ENCODE results near the gene RNF123. TPM values are rescaled to one million over a fixed set of nuclear protein-coding genes. Genes with fewer than 3 reads are reported as not detected.

Gene RNF123
- total and polyA plus RNA-seq, 2 experiments from 2014 or later = 21.6 to 22.8 TPM

DNA sequence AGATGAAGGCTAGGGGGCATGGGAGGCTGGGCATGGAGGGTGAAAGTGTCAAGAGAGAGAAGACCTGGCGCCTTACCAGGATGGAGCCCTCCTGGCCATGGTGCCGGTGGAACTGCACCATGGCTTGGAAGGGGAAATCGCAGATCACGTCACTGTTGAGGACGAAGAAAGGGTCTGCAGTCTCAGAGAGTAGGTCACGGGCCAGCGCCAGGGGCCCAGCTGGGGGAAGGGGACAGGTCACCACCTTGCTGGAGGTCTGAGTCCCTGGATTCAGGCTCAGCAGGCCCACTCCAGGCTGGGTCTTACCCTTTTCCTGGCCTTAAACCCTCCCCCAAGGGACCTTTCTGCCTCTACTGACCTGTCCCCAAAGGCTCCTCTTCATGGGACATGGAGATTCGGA lies 33.5 kb downstream of the RNF123 start:
- in situ Hi-C loops (cut with MboI) = no loop called here
- no peaks in the 10 kb centered on the region for H3K9me2 ChIP-seq (ENCODE audit: insufficient read depth)
- H3K9me3 ChIP-seq (ENCODE audit: low read depth) = no peaks in the 10 kb centered on the region
- no peak overlapping the region for H2AFZ ChIP-seq
- H3K4me1 ChIP-seq (ENCODE audit: insufficient read depth) = peaks cover 7% of the 10 kb centered on the region; the same call in 1 of the 2 replicates
- H3F3A ChIP-seq (ENCODE audit: insufficient read depth) = peaks cover 10% of the 10 kb centered on the region; the same call in 1 of the 2 replicates
- no peaks in the 10 kb centered on the region for H3K27me3 ChIP-seq (replicated peaks; ENCODE audit: insufficient read depth)
- H4K20me1 ChIP-seq (ENCODE audit: insufficient read depth) = no peaks in the 10 kb centered on the region
- peak overlapping the region; percentile 100 for H3K9ac ChIP-seq
- no peak for DNase-seq
- H3K27ac ChIP-seq = peak overlapping the region; percentile 94
- no peaks in the 10 kb centered on the region for H3K36me3 ChIP-seq (ENCODE audit: low read depth)
- H3K4me3 ChIP-seq = peak overlapping the region; percentile 95
- H3K79me2 ChIP-seq (ENCODE audit: insufficient read depth) = peaks cover 18% of the 10 kb centered on the region
- H3K4me2 ChIP-seq (ENCODE audit: unreplicated experiment) = peak overlapping the region; percentile 79
- TF ChIP-seq EZH2 (IDR thresholded peaks at IDR 0.05; ENCODE audit: insufficient read depth, poor library complexity, severe bottlenecking) (no peak), EZH2phosphoT487 (IDR thresholded peaks at IDR 0.05; ENCODE audit: insufficient read depth, low read depth) (no peak)
- WGBS, 2 experiments (ENCODE audit: low coverage in 1 of 2, low lambda C conversion rate in 2 of 2, missing lambda C conversion rate in 2 of 2) = 49 to 52% methylated on average over 8 of the region's 8 CpGs

DNA sequence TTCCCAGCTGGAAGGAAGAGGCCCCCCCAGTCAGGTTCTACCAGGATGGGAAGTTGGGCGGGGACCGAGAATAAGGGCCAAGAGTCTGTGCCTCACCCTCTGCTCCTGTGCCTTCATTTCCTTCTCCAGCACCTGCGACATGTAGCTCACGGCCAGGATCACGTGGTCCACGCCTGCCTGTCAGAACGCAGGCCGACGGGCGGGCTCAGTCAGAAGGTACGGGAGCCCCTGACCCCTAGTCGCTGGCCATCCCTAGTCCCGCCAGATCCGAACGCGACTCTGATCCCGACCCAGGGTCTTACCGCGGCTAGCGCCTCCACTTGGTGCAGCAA lies 33.9 kb downstream of the RNF123 start:
- H3F3A ChIP-seq (ENCODE audit: insufficient read depth) = peaks cover 10% of the 10 kb centered on the region; the same call in 1 of the 2 replicates
- peaks cover 18% of the 10 kb centered on the region for H3K79me2 ChIP-seq (ENCODE audit: insufficient read depth)
- H3K9me3 ChIP-seq (ENCODE audit: low read depth) = no peaks in the 10 kb centered on the region
- WGBS, 2 experiments (ENCODE audit: low coverage in 1 of 2, low lambda C conversion rate in 2 of 2, missing lambda C conversion rate in 2 of 2) = 1 to 2% methylated on average over 18 to 20 of the region's 20 CpGs
- peak overlapping the region; percentile 32; the same call in 1 of the 2 replicates for H2AFZ ChIP-seq
- peaks cover 7% of the 10 kb centered on the region; the same call in 1 of the 2 replicates for H3K4me1 ChIP-seq (ENCODE audit: insufficient read depth)
- peak overlapping the region; percentile 79 for H3K4me2 ChIP-seq (ENCODE audit: unreplicated experiment)
- DNase-seq = peak; percentile 76
- no peaks in the 10 kb centered on the region for H3K36me3 ChIP-seq (ENCODE audit: low read depth)
- H3K27me3 ChIP-seq (replicated peaks; ENCODE audit: insufficient read depth) = no peaks in the 10 kb centered on the region
- H3K4me3 ChIP-seq = peak overlapping the region; percentile 95
- H3K27ac ChIP-seq = peak overlapping the region; percentile 94
- in situ Hi-C loops (cut with MboI) = no loop called here
- H3K9ac ChIP-seq = peak overlapping the region; percentile 100
- H4K20me1 ChIP-seq (ENCODE audit: insufficient read depth) = no peaks in the 10 kb centered on the region
- no peaks in the 10 kb centered on the region for H3K9me2 ChIP-seq (ENCODE audit: insufficient read depth)
- TF ChIP-seq EZH2 (IDR thresholded peaks at IDR 0.05; ENCODE audit: insufficient read depth, poor library complexity, severe bottlenecking) = no peak
- no peak for TF ChIP-seq EZH2phosphoT487 (IDR thresholded peaks at IDR 0.05; ENCODE audit: insufficient read depth, low read depth)

DNA sequence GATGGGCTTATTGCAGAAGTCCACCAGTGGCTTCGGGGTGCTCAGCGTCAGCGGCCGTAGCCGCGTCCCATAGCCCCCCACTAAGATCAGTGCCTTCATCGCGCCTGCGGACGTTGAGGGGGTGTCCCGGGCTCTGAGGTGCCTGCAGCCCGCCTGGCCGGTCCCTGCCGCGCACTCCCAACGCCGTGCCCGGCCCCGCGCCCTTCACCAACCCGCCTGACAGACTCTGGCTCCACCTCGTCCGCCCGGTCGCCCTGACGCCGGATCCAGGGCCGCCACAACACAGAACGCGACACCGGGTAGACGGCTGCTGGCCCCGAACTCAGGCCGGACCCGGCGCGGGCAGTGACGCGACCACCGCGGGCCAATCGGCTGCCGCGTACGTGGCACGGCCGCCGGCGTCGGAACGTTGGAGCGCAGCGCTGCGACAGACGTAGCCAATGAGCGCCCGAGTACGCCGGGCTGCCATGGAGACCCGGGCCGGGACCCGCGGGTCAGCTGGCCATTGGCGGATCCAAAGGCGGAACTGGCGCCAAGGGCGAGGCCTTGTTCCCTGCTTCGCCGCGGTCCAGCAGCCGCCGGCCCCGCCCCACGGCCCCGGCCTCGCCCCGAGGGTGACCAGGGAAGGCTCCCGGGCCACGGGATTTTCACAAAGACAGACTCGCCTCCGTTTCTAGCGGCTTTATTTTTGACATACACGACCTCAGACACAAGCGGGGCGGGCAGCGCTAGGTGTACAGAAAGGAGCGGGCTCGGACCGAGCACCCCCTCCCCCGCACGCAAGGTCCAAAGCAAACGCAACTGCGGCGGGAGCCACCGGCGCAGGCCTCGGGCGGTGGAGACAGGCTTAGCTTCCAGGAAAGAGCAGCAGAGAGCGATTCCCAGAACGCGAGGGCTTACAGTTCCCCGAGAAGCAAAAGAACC lies 34.5 kb downstream of the RNF123 start, which contains the start of gene GMPPB:
TSS of gene GMPPB (minus strand) at position 324 of the 924 bp plus-strand sequence. CDS start at position 99, 225 bp downstream.
- peak within 1 kb of the TSS; percentile 90 for H3K4me2 ChIP-seq (ENCODE audit: unreplicated experiment)
- H3K27ac ChIP-seq = peak within 1 kb of the TSS; percentile 96
- DNase-seq = peak; percentile 100
- H3K36me3 ChIP-seq (ENCODE audit: low read depth) = 0 out of 2 replicates have a peak, but pooled peaks cover 1% of the 10 kb centered on the region
- no peaks in the 10 kb centered on the region for H3K9me2 ChIP-seq (ENCODE audit: insufficient read depth)
- H3F3A ChIP-seq (ENCODE audit: insufficient read depth) = peaks cover 10% of the 10 kb centered on the region; the same call in 1 of the 2 replicates
- no peaks in the 10 kb centered on the region for H3K27me3 ChIP-seq (replicated peaks; ENCODE audit: insufficient read depth)
- in situ Hi-C loops (cut with MboI) = no loop called here
- peaks cover 18% of the 10 kb centered on the region for H3K79me2 ChIP-seq (ENCODE audit: insufficient read depth)
- H3K9ac ChIP-seq = peak within 1 kb of the TSS; percentile 100
- H2AFZ ChIP-seq = peak within 1 kb of the TSS; percentile 67
- 1% methylated on average over 68 to 90 of the region's 102 CpGs for WGBS, 2 experiments (ENCODE audit: low coverage in 1 of 2, low lambda C conversion rate in 2 of 2, missing lambda C conversion rate in 2 of 2)
- H3K4me3 ChIP-seq = peak within 1 kb of the TSS; percentile 95
- H3K9me3 ChIP-seq (ENCODE audit: low read depth) = no peaks in the 10 kb centered on the region
- H3K4me1 ChIP-seq (ENCODE audit: insufficient read depth) = peaks cover 7% of the 10 kb centered on the region; the same call in 1 of the 2 replicates
- H4K20me1 ChIP-seq (ENCODE audit: insufficient read depth) = no peaks in the 10 kb centered on the region
- no peak for TF ChIP-seq EZH2 (IDR thresholded peaks at IDR 0.05; ENCODE audit: insufficient read depth, poor library complexity, severe bottlenecking)
- no peak for TF ChIP-seq EZH2phosphoT487 (IDR thresholded peaks at IDR 0.05; ENCODE audit: insufficient read depth, low read depth)

DNA sequence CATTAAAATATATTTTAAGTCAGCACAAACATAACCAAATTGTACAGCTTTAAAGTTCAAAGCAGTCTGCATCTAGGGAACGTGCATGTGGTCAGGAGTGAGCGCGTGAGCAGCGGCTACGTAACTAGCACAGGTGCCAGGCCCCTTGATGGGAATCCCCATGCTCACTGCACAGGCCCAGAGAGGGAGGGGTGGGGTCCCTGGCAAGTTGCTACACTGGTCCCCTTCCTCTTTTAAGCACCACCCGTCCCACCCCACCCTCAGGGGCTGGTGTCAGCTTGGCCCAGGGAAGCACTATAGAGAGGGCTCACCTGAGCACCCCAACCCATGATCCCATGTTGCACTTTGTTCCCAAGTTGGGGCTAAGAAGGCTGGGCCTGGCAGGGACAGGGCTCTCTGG lies 35.2 kb downstream of the RNF123 start:
- WGBS, 2 experiments (ENCODE audit: low coverage in 1 of 2, low lambda C conversion rate in 2 of 2, missing lambda C conversion rate in 2 of 2) = 15 to 17% methylated on average over 6 of the region's 6 CpGs
- Histone ChIP-seq H3K4me2 (ENCODE audit: unreplicated experiment) (peak overlapping the region; percentile 90), H3K4me1 (ENCODE audit: insufficient read depth) (peaks cover 7% of the 10 kb centered on the region; the same call in 1 of the 2 replicates), H3K4me3 (peak overlapping the region; percentile 80), H3F3A (ENCODE audit: insufficient read depth) (peaks cover 10% of the 10 kb centered on the region; the same call in 1 of the 2 replicates), H3K27me3 (replicated peaks; ENCODE audit: insufficient read depth) (no peaks in the 10 kb centered on the region), H2AFZ (peak overlapping the region; percentile 67; the same call in 1 of the 2 replicates), H3K79me2 (ENCODE audit: insufficient read depth) (peaks cover 18% of the 10 kb centered on the region), H3K9me3 (ENCODE audit: low read depth) (no peaks in the 10 kb centered on the region), H3K9me2 (ENCODE audit: insufficient read depth) (no peaks in the 10 kb centered on the region), H3K27ac (peak overlapping the region; percentile 96), H3K9ac (peak overlapping the region; percentile 100), H4K20me1 (ENCODE audit: insufficient read depth) (no peaks in the 10 kb centered on the region), H3K36me3 (ENCODE audit: low read depth) (0 out of 2 replicates have a peak, but pooled peaks cover 3% of the 10 kb centered on the region)
- no peak for TF ChIP-seq EZH2 (IDR thresholded peaks at IDR 0.05; ENCODE audit: insufficient read depth, poor library complexity, severe bottlenecking)
- TF ChIP-seq EZH2phosphoT487 (IDR thresholded peaks at IDR 0.05; ENCODE audit: insufficient read depth, low read depth) = no peak
- in situ Hi-C loops (cut with MboI) = no loop called here
- DNase-seq = no peak
